ENCODE measurements around the gene FTCD.

DNA sequence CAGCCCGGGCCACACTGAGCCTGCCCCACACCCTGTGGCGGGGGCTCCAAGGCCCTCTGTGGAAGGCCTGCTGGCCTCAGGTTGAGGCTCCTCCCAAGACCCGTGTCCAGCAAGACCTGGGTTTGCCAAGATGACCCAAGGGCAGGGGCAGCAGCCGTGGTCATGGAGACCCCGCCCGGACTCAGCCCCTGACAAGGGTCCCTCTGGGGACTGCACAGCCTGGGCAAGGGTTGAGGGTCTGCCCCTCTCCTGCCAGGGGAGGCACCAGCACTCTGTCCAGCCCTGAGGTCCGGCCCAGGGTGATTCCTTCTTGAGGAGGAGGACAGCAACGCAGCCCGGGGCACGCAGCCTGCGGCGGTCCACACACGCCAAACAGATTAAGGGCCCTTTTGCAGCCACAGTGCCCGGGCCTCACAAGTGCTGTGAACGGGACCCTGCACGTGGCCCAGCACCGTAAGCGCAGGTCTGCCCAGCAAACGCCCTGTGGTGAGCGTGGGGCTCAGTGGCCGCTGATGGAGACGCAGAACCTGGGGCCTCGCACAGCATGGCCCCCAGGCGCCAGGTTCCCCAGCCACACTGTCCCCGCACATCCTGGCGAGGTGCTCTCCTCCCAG lies 25.5 kb upstream of the FTCD start:
- TF ChIP-seq POLR2A (IDR thresholded peaks at IDR 0.05; ENCODE audit: low read length): no peak
- no peak for TF ChIP-seq GATA1 (IDR thresholded peaks at IDR 0.05; ENCODE audit: low read depth, low read length)
